IMR-90 (cell line): ENCODE data around the gene JPH3. TPM values are rescaled to one million over a fixed set of nuclear protein-coding genes. Genes with fewer than 3 reads are reported as not detected.

ENCODE experiments used
- ATAC-seq: fragments of 200-7000 bp; cut with Tn5 transposase; 2 replicates; pipeline ENCODE4 v1.9.1; 2020; ENCODE audit warnings: low read depth, mild to moderate bottlenecking, moderate library complexity
- BruUV-seq: library from RNA; stranded (reverse); fragments of 400-500 nt; replicated peaks from 2 replicates; lab custom pipeline; 2021; lab: Mats Ljungman, UMichigan
- CTCF ChIA-PET: fragments of 300-600 bp; formaldehyde crosslinking; extraction: SDS; loops from one replicate; lab custom pipeline; 2021; ENCODE audit warnings: antibody characterized with exemption; lab: Yijun Ruan, JAX
- POLR2A ChIA-PET: fragments of 300-600 bp; sonication (Branson Sonifier 250); formaldehyde crosslinking; loops from one replicate; lab custom pipeline; 2022; ENCODE audit warnings: antibody characterized with exemption; ENCODE audit not compliant: unreplicated experiment; lab: Charles Lee
- DNase-seq: peaks from one replicate; pipeline ENCODE4 v3.0.0; 2013
- H2AFZ ChIP-seq: replicated peaks from 2 replicates; pipeline ENCODE3; 2013; ENCODE audit warnings: low read length, mild to moderate bottlenecking; ENCODE audit not compliant: poor library complexity
- H2AK5ac ChIP-seq: 2 replicates; pipeline ENCODE4 v1.6.1; 2013; ENCODE audit warnings: low read depth, low read length, inconsistent platforms
- H2AK9ac ChIP-seq: replicated peaks from 2 replicates; pipeline ENCODE3; 2013; ENCODE audit warnings: mild to moderate bottlenecking, low read depth, low read length, moderate library complexity; ENCODE audit not compliant: poor library complexity
- H2BK120ac ChIP-seq: 2 replicates; pipeline ENCODE4 v1.6.1; 2013; ENCODE audit warnings: low read depth, low read length, inconsistent platforms
- H2BK15ac ChIP-seq: 3 replicates; pipeline ENCODE4 v1.6.1; 2013; ENCODE audit warnings: low read depth, low read length, inconsistent platforms
- H2BK20ac ChIP-seq: 2 replicates; pipeline ENCODE4 v1.6.1; 2013; ENCODE audit warnings: low read depth, mild to moderate bottlenecking, inconsistent platforms, low read length, moderate library complexity
- H2BK5ac ChIP-seq: 2 replicates; pipeline ENCODE4 v1.6.1; 2013; ENCODE audit warnings: mild to moderate bottlenecking, low read depth, low read length, inconsistent platforms; ENCODE audit not compliant: poor library complexity, severe bottlenecking
- H3K14ac ChIP-seq: replicated peaks from 2 replicates; pipeline ENCODE4 v1.6.1; 2013; ENCODE audit warnings: low read depth, low read length, inconsistent platforms
- H3K18ac ChIP-seq: 2 replicates; pipeline ENCODE4 v1.6.1; 2013; ENCODE audit warnings: low read depth, low read length, control low read depth
- H3K23ac ChIP-seq: 2 replicates; pipeline ENCODE4 v1.6.1; 2013; ENCODE audit warnings: low read depth, low read length, inconsistent platforms
- H3K27ac ChIP-seq: 2 replicates; pipeline ENCODE4 v1.5.1; 2013; ENCODE audit warnings: mild to moderate bottlenecking, control low read depth, low read length; ENCODE audit not compliant: insufficient read depth
- H3K27me3 ChIP-seq: 2 replicates; pipeline ENCODE4 v1.6.1; 2013; ENCODE audit warnings: low read length; ENCODE audit not compliant: control insufficient read depth, insufficient read depth
- H3K36me3 ChIP-seq: 2 replicates; pipeline ENCODE4 v1.6.1; 2013; ENCODE audit warnings: low read length, mixed read lengths; ENCODE audit not compliant: control insufficient read depth, insufficient read depth
- H3K4ac ChIP-seq: 2 replicates; pipeline ENCODE4 v1.6.1; 2013; ENCODE audit warnings: low read depth, low read length, inconsistent platforms
- H3K4me1 ChIP-seq: 2 replicates; pipeline ENCODE4 v1.6.1; 2013; ENCODE audit warnings: low read length, mixed read lengths; ENCODE audit not compliant: control insufficient read depth, insufficient read depth
- H3K4me2 ChIP-seq: 2 replicates; pipeline ENCODE4 v1.6.1; 2013; ENCODE audit warnings: low read depth, mild to moderate bottlenecking, control low read depth, low read length, moderate library complexity
- H3K4me3 ChIP-seq: 2 replicates; pipeline ENCODE4 v1.5.1; 2013; ENCODE audit warnings: low read depth, mild to moderate bottlenecking, control low read depth, low read length, moderate library complexity; ENCODE audit not compliant: insufficient read depth
- H3K56ac ChIP-seq: 2 replicates; pipeline ENCODE4 v1.6.1; 2013; ENCODE audit warnings: low read length, inconsistent platforms; ENCODE audit not compliant: insufficient read depth; ENCODE audit errors: extremely low read depth
- H3K79me1 ChIP-seq, 2 experiments: 2 replicates each; pipeline ENCODE4 v1.6.1; 2013; ENCODE audit warnings: low read length in 2 of 2, inconsistent platforms in 1 of 2, low read depth in 1 of 2
- H3K9ac ChIP-seq: 2 replicates; pipeline ENCODE4 v1.6.1; 2013; ENCODE audit warnings: low read depth, low read length, control low read depth
- H3K9me1 ChIP-seq: 2 replicates; pipeline ENCODE4 v1.6.1; 2013; ENCODE audit warnings: low read length, inconsistent platforms; ENCODE audit not compliant: insufficient read depth
- H3K9me3 ChIP-seq: 2 replicates; pipeline ENCODE4 v1.6.1; 2013; ENCODE audit warnings: low read length; ENCODE audit not compliant: control insufficient read depth, insufficient read depth
- H4K20me1 ChIP-seq: 2 replicates; pipeline ENCODE4 v1.6.1; 2013; ENCODE audit warnings: low read length, inconsistent platforms; ENCODE audit not compliant: insufficient read depth
- H4K5ac ChIP-seq: 2 replicates; pipeline ENCODE4 v1.6.1; 2013; ENCODE audit warnings: mild to moderate bottlenecking, low read depth, low read length, control low read depth
- H4K8ac ChIP-seq, 2 experiments: 2 replicates each; pipeline ENCODE4 v1.6.1; 2013; ENCODE audit warnings: low read depth in 2 of 2, low read length in 2 of 2, control low read depth in 1 of 2, inconsistent platforms in 1 of 2
- H4K91ac ChIP-seq: 2 replicates; pipeline ENCODE4 v1.6.1; 2013; ENCODE audit warnings: low read depth, low read length, inconsistent platforms; ENCODE audit not compliant: insufficient read depth
- BHLHE40 ChIP-seq: fragments of 150-350 bp; IDR thresholded peaks from 2 replicates; pipeline ENCODE4 v1.6.1; 2016; ENCODE audit warnings: mild to moderate bottlenecking, low read depth, low read length
- CEBPB ChIP-seq: IDR thresholded peaks from 2 replicates; pipeline ENCODE4 v1.6.1; 2012; ENCODE audit warnings: low read depth, low read length, improper control_type of control experiment
- ELK1 ChIP-seq: fragments of 150-350 bp; IDR thresholded peaks from 2 replicates; pipeline ENCODE4 v1.6.1; 2016; ENCODE audit warnings: low read depth, mild to moderate bottlenecking, low read length, moderate library complexity, borderline replicate concordance
- FOS ChIP-seq: fragments of 150-350 bp; IDR thresholded peaks from 2 replicates; pipeline ENCODE4 v1.6.1; 2016; ENCODE audit warnings: low read depth, low read length
- MAZ ChIP-seq: IDR thresholded peaks from 2 replicates; pipeline ENCODE4 v1.6.1; 2012; ENCODE audit warnings: low read depth, mild to moderate bottlenecking, low read length, improper control_type of control experiment, moderate library complexity, borderline replicate concordance
- MXI1 ChIP-seq: IDR thresholded peaks from 2 replicates; pipeline ENCODE4 v1.6.1; 2012; ENCODE audit warnings: low read depth, mild to moderate bottlenecking, low read length, moderate library complexity, borderline replicate concordance
- POLR2A ChIP-seq: IDR thresholded peaks from 2 replicates; pipeline ENCODE4 v1.6.1; 2012; ENCODE audit warnings: mild to moderate bottlenecking, low read depth, low read length
- SMC3 ChIP-seq: fragments of 150-350 bp; IDR thresholded peaks from 2 replicates; pipeline ENCODE4 v1.6.1; 2016; ENCODE audit warnings: low read depth, mild to moderate bottlenecking, antibody characterized with exemption, low read length, moderate library complexity
- USF2 ChIP-seq: fragments of 150-350 bp; IDR thresholded peaks from 2 replicates; pipeline ENCODE4 v1.6.1; 2017; ENCODE audit warnings: mild to moderate bottlenecking, antibody characterized with exemption, low read length, low read depth
- WGBS, 2 experiments: methylation state at CpG; one replicate each; pipeline versions ENCODE4 v1.1.5 to v1.1.7; 2013; ENCODE audit warnings: missing lambda C conversion rate in 2 of 2; ENCODE audit not compliant: insufficient read length in 1 of 2; ENCODE audit errors: extremely low coverage in 2 of 2; 5-methylcytosine and 5-hydroxymethylcytosine counted together
- dilution Hi-C: fragments of 300-500 bp; cut with HindIII; formaldehyde crosslinking; loops from one replicate; pipeline ENCODE4 v1.14.3; 2018; ENCODE audit warnings: low sequenced_read_pairs; ENCODE audit not compliant: unreplicated experiment
- in situ Hi-C: fragments of 300-500 bp; cut with MboI; formaldehyde crosslinking; loops from 3 replicates; pipeline ENCODE4 v1.14.3; 2019; ENCODE audit warnings: low sequenced_read_pairs, inconsistent platforms, mixed read lengths
- intact Hi-C: fragments of 100-400 bp; cut with micrococcal nuclease; formaldehyde crosslinking; loops from 2 replicates; pipeline ENCODE4 v1.10.0; 2022
- polyA plus RNA-seq, 3 experiments: library from polyadenylated mRNA; depleted of rRNA; stranded (reverse); fragments of >200 nt; gene quantifications; 2 replicates each; pipeline ENCODE4 v1.2.3, GENCODE V29; 2012; ENCODE audit warnings: low replicate concordance in 1 of 3
- total RNA-seq: library from RNA; depleted of rRNA; stranded (reverse); fragments of >200 nt; gene quantifications from 2 replicates; pipeline ENCODE4 v1.2.3, GENCODE V29; 2012

JPH3 gene
- total and polyA plus RNA-seq, 2 of the 4 experiments (the other 2 are of a cell fraction), result 0.03 TPM; not detected in 1

- Histone ChIP-seq H2AK5ac (no peak overlapping the region; the same call in 1 of the 2 replicates), H4K91ac (no peak overlapping the region), H3K36me3 (no peaks in the 10 kb centered on the region), H2AFZ (no peak overlapping the region), H3K27me3 (peaks cover 12% of the 10 kb centered on the region; the same call in 1 of the 2 replicates), H4K8ac (no peak overlapping the region), H4K5ac (no peak overlapping the region), H3K4me2 (no peak overlapping the region), H3K4ac (no peak overlapping the region), H2BK120ac (no peak overlapping the region), H3K56ac (no peak overlapping the region), H3K9me1 (no peaks in the 10 kb centered on the region), H2AK9ac (no peak overlapping the region), H3K14ac (no peak overlapping the region), H3K23ac (no peak overlapping the region), H3K27ac (no peak overlapping the region), H3K18ac (no peak overlapping the region), H2BK15ac (no peak overlapping the region), H2BK20ac (no peak overlapping the region), H3K4me1 (peaks cover 2% of the 10 kb centered on the region; the same call in 1 of the 2 replicates), H3K9ac (no peak overlapping the region), H4K20me1 (no peaks in the 10 kb centered on the region), H3K79me1 (no peaks in the 10 kb centered on the region), H3K4me3 (no peak overlapping the region), H2BK5ac (no peak overlapping the region), H3K9me3 (no peaks in the 10 kb centered on the region)
- dilution Hi-C loops, result no loop called here
- WGBS, 2 experiments, result no CpG with 5 or more reads among the region's 13 CpGs
- ChIA-PET POLR2A (no interaction called here), CTCF (no interaction called here)
- DNase-seq, result no peak
- ATAC-seq, result no peak
- TF ChIP-seq CEBPB (no peak), SMC3 (no peak), BHLHE40 (no peak), POLR2A (no peak), MAZ (no peak), MXI1 (no peak), ELK1 (no peak), USF2 (no peak), FOS (no peak)
- BruUV-seq, result no TSS peak
- intact Hi-C loops, result no loop called here
- in situ Hi-C loops, result loop anchor here (10.0 kb wide), 1 partner anchor 150 kb away; no protein-coding TSS in a partner anchor
These were observed 27.1 kb upstream of the JPH3 start for GRCh38 chr16:87575027-87575804.
